ENCODE measurements around the gene KCNB1.

DNA sequence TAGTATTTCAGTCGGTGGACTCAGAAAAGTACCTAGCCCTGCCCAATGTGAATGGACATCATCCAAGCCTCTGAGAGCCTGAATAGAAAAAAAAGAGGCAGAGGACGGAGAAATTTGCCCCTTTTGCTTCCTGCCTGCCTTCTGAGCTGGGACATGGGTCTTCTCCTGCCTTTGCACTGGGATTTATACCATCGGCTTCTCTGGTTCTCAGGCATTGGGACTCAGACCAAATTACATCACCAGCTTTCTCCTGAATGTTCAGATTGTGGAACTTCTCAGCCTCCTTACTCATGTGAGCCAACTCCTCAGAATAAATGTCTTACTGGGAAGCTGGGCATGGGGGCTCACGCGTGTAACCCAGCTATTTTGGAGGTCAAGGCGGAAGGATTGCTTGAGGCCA lies 19.8 kb downstream of the KCNB1 start:
- TF ChIP-seq POLR2AphosphoS5 (IDR thresholded peaks at IDR 0.05): no peak
- TF ChIP-seq, protein P1, sequence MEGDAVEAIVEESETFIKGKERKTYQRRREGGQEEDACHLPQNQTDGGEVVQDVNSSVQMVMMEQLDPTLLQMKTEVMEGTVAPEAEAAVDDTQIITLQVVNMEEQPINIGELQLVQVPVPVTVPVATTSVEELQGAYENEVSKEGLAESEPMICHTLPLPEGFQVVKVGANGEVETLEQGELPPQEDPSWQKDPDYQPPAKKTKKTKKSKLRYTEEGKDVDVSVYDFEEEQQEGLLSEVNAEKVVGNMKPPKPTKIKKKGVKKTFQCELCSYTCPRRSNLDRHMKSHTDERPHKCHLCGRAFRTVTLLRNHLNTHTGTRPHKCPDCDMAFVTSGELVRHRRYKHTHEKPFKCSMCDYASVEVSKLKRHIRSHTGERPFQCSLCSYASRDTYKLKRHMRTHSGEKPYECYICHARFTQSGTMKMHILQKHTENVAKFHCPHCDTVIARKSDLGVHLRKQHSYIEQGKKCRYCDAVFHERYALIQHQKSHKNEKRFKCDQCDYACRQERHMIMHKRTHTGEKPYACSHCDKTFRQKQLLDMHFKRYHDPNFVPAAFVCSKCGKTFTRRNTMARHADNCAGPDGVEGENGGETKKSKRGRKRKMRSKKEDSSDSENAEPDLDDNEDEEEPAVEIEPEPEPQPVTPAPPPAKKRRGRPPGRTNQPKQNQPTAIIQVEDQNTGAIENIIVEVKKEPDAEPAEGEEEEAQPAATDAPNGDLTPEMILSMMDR (IDR thresholded peaks at IDR 0.05): no peak
- no peak for TF ChIP-seq POLR2A (IDR thresholded peaks at IDR 0.05)

Data from breast epithelium (tissue), 3 donors.